Neuronal stem cell (in vitro differentiated cells): Measurements from ENCODE around the gene GLI3.

Experiments used
- DNase-seq: peaks from one replicate; pipeline ENCODE4 v3.0.0-alpha.2; 2013; ENCODE audit warnings: low spot score
- H2AFZ ChIP-seq: one replicate; pipeline ENCODE4 v1.6.1; 2013; ENCODE audit warnings: mild to moderate bottlenecking, low read length, inconsistent platforms
- H2AK5ac ChIP-seq: 2 replicates; pipeline ENCODE4 v1.6.1; 2013; ENCODE audit warnings: low read depth, mild to moderate bottlenecking, inconsistent platforms, low read length, moderate library complexity, mixed read lengths
- H2BK120ac ChIP-seq: 2 replicates; pipeline ENCODE4 v1.6.1; 2013; ENCODE audit warnings: low read depth, mild to moderate bottlenecking, inconsistent platforms, low read length, moderate library complexity, mixed read lengths
- H2BK12ac ChIP-seq: one replicate; pipeline ENCODE4 v1.6.1; 2013; ENCODE audit warnings: low read length, inconsistent platforms
- H2BK15ac ChIP-seq: 2 replicates; pipeline ENCODE4 v1.6.1; 2013; ENCODE audit warnings: mild to moderate bottlenecking, low read length, inconsistent platforms, mixed read lengths
- H2BK5ac ChIP-seq: one replicate; pipeline ENCODE4 v1.6.1; 2013; ENCODE audit warnings: inconsistent platforms, mild to moderate bottlenecking, low read length, moderate library complexity
- H3K14ac ChIP-seq: one replicate; pipeline ENCODE4 v1.6.1; 2013; ENCODE audit warnings: low read length, inconsistent platforms
- H3K18ac ChIP-seq: 2 replicates; pipeline ENCODE4 v1.6.1; 2013; ENCODE audit warnings: low read length, inconsistent platforms
- H3K23ac ChIP-seq: 2 replicates; pipeline ENCODE4 v1.6.1; 2013; ENCODE audit warnings: low read depth, mild to moderate bottlenecking, mixed read lengths, low read length, inconsistent platforms; ENCODE audit not compliant: poor library complexity
- H3K27ac ChIP-seq: replicated peaks from 3 replicates; pipeline ENCODE4 v1.5.1; 2013; ENCODE audit warnings: low read length, inconsistent platforms
- H3K27me3 ChIP-seq, 3 experiments: 2 replicates each; pipeline ENCODE4 v1.6.1; 2013; ENCODE audit warnings: low read length in 3 of 3, mild to moderate bottlenecking in 2 of 3, inconsistent platforms in 1 of 3, low read depth in 1 of 3, mixed read lengths in 1 of 3, moderate library complexity in 1 of 3; ENCODE audit not compliant: control insufficient read depth in 3 of 3, insufficient read depth in 3 of 3
- H3K36me3 ChIP-seq, 2 donors: replicated peaks in 1 of 2; 2 replicates each; pipeline ENCODE4 v1.6.1; 2013; ENCODE audit warnings: low read length in 2 of 2; ENCODE audit not compliant: control insufficient read depth in 2 of 2, insufficient read depth in 2 of 2
- H3K4ac ChIP-seq: 2 replicates; pipeline ENCODE4 v1.6.1; 2013; ENCODE audit warnings: inconsistent platforms, mild to moderate bottlenecking, low read length, moderate library complexity
- H3K4me1 ChIP-seq, 2 donors: 1 replicate in 1 of 2; 2 replicates in 1 of 2; pipeline ENCODE4 v1.6.1; 2013; ENCODE audit warnings: low read length in 2 of 2, low read depth in 1 of 2; ENCODE audit not compliant: control insufficient read depth in 2 of 2, insufficient read depth in 1 of 2
- H3K4me2 ChIP-seq: one replicate; pipeline ENCODE4 v1.6.1; 2013; ENCODE audit warnings: mild to moderate bottlenecking, low read length, inconsistent platforms; ENCODE audit not compliant: insufficient read depth, poor library complexity, severe bottlenecking
- H3K4me3 ChIP-seq, 2 donors: 2 replicates each; pipeline ENCODE4 v1.5.1; 2013; ENCODE audit warnings: low read length in 2 of 2, mild to moderate bottlenecking in 2 of 2, inconsistent platforms in 1 of 2, moderate library complexity in 1 of 2
- H3K79me1 ChIP-seq: one replicate; pipeline ENCODE4 v1.6.1; 2013; ENCODE audit warnings: low read depth, mild to moderate bottlenecking, inconsistent platforms, low read length, moderate library complexity
- H3K9ac ChIP-seq: one replicate; pipeline ENCODE4 v1.6.1; 2013; ENCODE audit warnings: mild to moderate bottlenecking, low read depth, low read length, inconsistent platforms; ENCODE audit not compliant: poor library complexity
- H3K9me3 ChIP-seq, 2 donors: replicated peaks in 1 of 2; 2 replicates each; pipeline versions ENCODE3 to v1.6.1; 2013; ENCODE audit warnings: low read length in 2 of 2, mild to moderate bottlenecking in 2 of 2, inconsistent platforms in 1 of 2, low read depth in 1 of 2, mixed read lengths in 1 of 2, moderate library complexity in 1 of 2; ENCODE audit not compliant: control insufficient read depth in 2 of 2, insufficient read depth in 1 of 2
- H4K8ac ChIP-seq: one replicate; pipeline ENCODE4 v1.6.1; 2013; ENCODE audit warnings: low read depth, mild to moderate bottlenecking, inconsistent platforms, low read length, moderate library complexity
- H4K91ac ChIP-seq: one replicate; pipeline ENCODE4 v1.6.1; 2013; ENCODE audit warnings: low read length, low read depth, mild to moderate bottlenecking, inconsistent platforms; ENCODE audit not compliant: poor library complexity
- WGBS, 2 donors: extraction: QIAGEN DNeasy Blood & Tissue Kit; methylation state at CpG; one replicate each; pipeline ENCODE4 v1.1.7; 2013; ENCODE audit warnings: missing lambda C conversion rate in 2 of 2, mixed read lengths in 1 of 2; ENCODE audit not compliant: insufficient read length in 2 of 2, insufficient replicate concordance in 1 of 2; ENCODE audit errors: extremely low coverage in 2 of 2; 5-methylcytosine and 5-hydroxymethylcytosine counted together

GLI3 gene

GRCh38 chr7:42096268-42096667, 140.7 kb downstream of the GLI3 start:
- Histone ChIP-seq H3K4me3 (no peak overlapping the region), H3K23ac (no peak overlapping the region), H4K8ac (no peak overlapping the region), H3K4me2 (no peak overlapping the region), H3K27ac (no peak overlapping the region), H3K27me3 (no peaks in the 10 kb centered on the region), H3K9me3 (peaks cover 0 to 3% of the 10 kb centered on the region in 2 donors), H2AK5ac (no peak overlapping the region), H2BK12ac (no peak overlapping the region), H2BK120ac (no peak overlapping the region), H2AFZ (no peak overlapping the region), H2BK5ac (no peak overlapping the region), H3K36me3 (peaks cover 14 to 55% of the 10 kb centered on the region in 2 donors), H3K4ac (no peak overlapping the region), H3K18ac (no peak overlapping the region), H2BK15ac (no peak overlapping the region), H3K79me1 (peaks cover 6% of the 10 kb centered on the region), H4K91ac (no peak overlapping the region), H3K9ac (no peak overlapping the region), H3K4me1 (peaks cover 20 to 21% of the 10 kb centered on the region in 2 donors), H3K14ac (no peak overlapping the region)
- DNase-seq: no peak
- WGBS, 2 donors: no CpG with 5 or more reads among the region's 8 CpGs

GRCh38 chr7:42095791-42096190, 141.2 kb downstream of the GLI3 start:
- no CpG with 5 or more reads among the region's 7 CpGs for WGBS, 2 donors
- H2BK12ac ChIP-seq: no peak overlapping the region
- H3K9me3 ChIP-seq: peaks cover 0 to 3% of the 10 kb centered on the region in 2 donors
- DNase-seq: no peak
- H3K18ac ChIP-seq: no peak overlapping the region
- no peak overlapping the region for H2BK120ac ChIP-seq
- H4K91ac ChIP-seq: no peak overlapping the region
- H3K36me3 ChIP-seq: peaks cover 14 to 50% of the 10 kb centered on the region in 2 donors
- H2AFZ ChIP-seq: no peak overlapping the region
- no peaks in the 10 kb centered on the region for H3K27me3 ChIP-seq
- H3K27ac ChIP-seq: no peak overlapping the region
- no peak overlapping the region for H2BK15ac ChIP-seq
- no peak overlapping the region for H2AK5ac ChIP-seq
- H3K4ac ChIP-seq: no peak overlapping the region
- H3K4me1 ChIP-seq: peaks cover 20 to 24% of the 10 kb centered on the region in 2 donors
- no peak overlapping the region for H3K23ac ChIP-seq
- H3K79me1 ChIP-seq: peaks cover 6% of the 10 kb centered on the region
- no peak overlapping the region for H3K9ac ChIP-seq
- H2BK5ac ChIP-seq: no peak overlapping the region
- H3K14ac ChIP-seq: no peak overlapping the region
- no peak overlapping the region for H4K8ac ChIP-seq
- no peak overlapping the region for H3K4me2 ChIP-seq
- no peak overlapping the region for H3K4me3 ChIP-seq

- Histone ChIP-seq H2AFZ (no peak overlapping the region), H4K8ac (no peak overlapping the region), H3K9me3 (peaks cover 0 to 7% of the 10 kb centered on the region in 2 donors), H3K79me1 (peaks cover 6% of the 10 kb centered on the region), H3K23ac (no peak overlapping the region), H3K27me3 (no peaks in the 10 kb centered on the region), H3K4me1 (peaks cover 27 to 29% of the 10 kb centered on the region in 2 donors), H3K14ac (no peak overlapping the region), H2BK5ac (no peak overlapping the region), H3K4me3 (no peak overlapping the region), H3K18ac (no peak overlapping the region), H3K9ac (no peak overlapping the region), H3K4ac (no peak overlapping the region), H2BK15ac (no peak overlapping the region), H2BK120ac (no peak overlapping the region), H3K36me3 (peaks cover 9 to 48% of the 10 kb centered on the region in 2 donors), H2AK5ac (no peak overlapping the region), H3K4me2 (no peak overlapping the region), H2BK12ac (no peak overlapping the region), H3K27ac (no peak overlapping the region), H4K91ac (no peak overlapping the region)
- DNase-seq: no peak
- WGBS, 2 donors: no CpG with 5 or more reads among the region's 2 CpGs
These were observed 143.6 kb downstream of the GLI3 start for GRCh38 chr7:42093349-42093905.

GRCh38 chr7:42091461-42092291, 145.3 kb downstream of the GLI3 start:
- H3K23ac ChIP-seq: peak overlapping the region; percentile 45
- H3K4ac ChIP-seq: no peak overlapping the region
- peak overlapping the region; percentile 67 for H2AK5ac ChIP-seq
- H3K9me3 ChIP-seq: peaks cover 0 to 7% of the 10 kb centered on the region in 2 donors
- no peak overlapping the region for H2BK120ac ChIP-seq
- no peak overlapping the region for H4K8ac ChIP-seq
- no peak overlapping the region for H2BK5ac ChIP-seq
- H3K9ac ChIP-seq: peak overlapping the region; percentile 82
- no peak for DNase-seq
- peaks cover 36 to 38% of the 10 kb centered on the region in 2 donors for H3K4me1 ChIP-seq
- no peak overlapping the region for H3K4me2 ChIP-seq
- H3K79me1 ChIP-seq: peaks cover 13% of the 10 kb centered on the region
- peak overlapping the region; percentile 95 for H3K18ac ChIP-seq
- no peak overlapping the region for H2BK12ac ChIP-seq
- H3K4me3 ChIP-seq: peak overlapping the region in 1 of 2 donors; percentile 7
- H3K36me3 ChIP-seq: peaks cover 9 to 40% of the 10 kb centered on the region in 2 donors
- no CpG with 5 or more reads among the region's 24 CpGs for WGBS, 2 donors
- H3K27me3 ChIP-seq: no peaks in the 10 kb centered on the region
- no peak overlapping the region for H3K14ac ChIP-seq
- H4K91ac ChIP-seq: no peak overlapping the region
- H2AFZ ChIP-seq: no peak overlapping the region
- no peak overlapping the region for H2BK15ac ChIP-seq
- peak overlapping the region; percentile 38 for H3K27ac ChIP-seq
